SU-DHL-6 (cell line): ENCODE results near the gene TMEM178A.
"Not testable (repeated sequence)": the region's sequence is repeated elsewhere in the genome, so short reads cannot be mapped to it uniquely, and the experiment has no call there.

ENCODE experiments used
- H2AFZ ChIP-seq: fragments of 200-600 bp; sonication (generic); 2 replicates; pipeline ENCODE4 v1.6.1; 2014; ENCODE audit warnings: low read depth, mild to moderate bottlenecking, moderate library complexity, mixed read lengths, antibody characterized with exemption, low read length; ENCODE audit not compliant: severe bottlenecking
- H3F3A ChIP-seq: fragments of 200-600 bp; shearing (Covaris generic); 2 replicates; pipeline ENCODE4 v1.6.0; 2016; ENCODE audit warnings: antibody characterized with exemption, mild to moderate bottlenecking; ENCODE audit not compliant: insufficient read depth
- H3K27ac ChIP-seq: fragments of 200-600 bp; sonication (generic); 2 replicates; pipeline ENCODE4 v1.5.1; 2016; ENCODE audit warnings: low read depth, mild to moderate bottlenecking, low read length, moderate library complexity, mixed read lengths
- H3K27me3 ChIP-seq: fragments of 200-600 bp; sonication (generic), shearing (Covaris generic); 2 replicates; pipeline ENCODE4 v1.6.0; 2014; ENCODE audit warnings: mild to moderate bottlenecking, low read length
- H3K36me3 ChIP-seq: fragments of 200-600 bp; sonication (generic); 2 replicates; pipeline ENCODE4 v1.6.1; 2014; ENCODE audit warnings: mild to moderate bottlenecking, low read length, mixed read lengths
- H3K4me2 ChIP-seq: fragments of 300-600, 200-600 bp; shearing (Covaris generic), sonication (generic); 2 replicates; pipeline ENCODE4 v1.6.0; 2014; ENCODE audit warnings: low read length, low read depth, mild to moderate bottlenecking; ENCODE audit not compliant: poor library complexity, severe bottlenecking
- H3K4me3 ChIP-seq: fragments of 200-600 bp; sonication (generic); 2 replicates; pipeline ENCODE4 v1.5.1; 2014; ENCODE audit warnings: antibody characterized with exemption, low read length, mild to moderate bottlenecking, mixed read lengths; ENCODE audit not compliant: insufficient read depth, poor library complexity, severe bottlenecking
- H3K79me2 ChIP-seq: fragments of 200-600 bp; sonication (generic); 2 replicates; pipeline ENCODE4 v1.6.1; 2014; ENCODE audit warnings: mild to moderate bottlenecking, low read length, moderate library complexity; ENCODE audit not compliant: insufficient read depth
- H3K9ac ChIP-seq: fragments of 200-600 bp; sonication (generic); 2 replicates; pipeline ENCODE4 v1.7.0; 2014; ENCODE audit warnings: mild to moderate bottlenecking, low read length
- H3K9me2 ChIP-seq: fragments of 200-600 bp; sonication (generic); replicated peaks from 2 replicates; pipeline ENCODE4 v1.6.1; 2014; ENCODE audit warnings: low read length; ENCODE audit not compliant: insufficient read depth
- H3K9me3 ChIP-seq: fragments of 200-600 bp; sonication (generic); 2 replicates; pipeline ENCODE4 v1.6.1; 2014; ENCODE audit warnings: low read length, mixed read lengths; ENCODE audit not compliant: insufficient read depth
- H4K20me1 ChIP-seq: fragments of 200-600 bp; sonication (generic); 2 replicates; pipeline ENCODE4 v1.6.1; 2014; ENCODE audit warnings: low read depth, mild to moderate bottlenecking, antibody characterized with exemption, low read length, moderate library complexity, mixed read lengths
- EZH2phosphoT487 ChIP-seq: fragments of 200-600 bp; sonication (generic), shearing (Covaris generic); conservative IDR thresholded peaks from 2 replicates; pipeline ENCODE4 v1.6.1; 2018; ENCODE audit warnings: mild to moderate bottlenecking, antibody characterized with exemption, low read length, moderate library complexity, mixed read lengths
- TF ChIP-seq, protein P1 (sequence below): fragments of 200-600 bp; sonication (generic); IDR thresholded peaks from one replicate; pipeline ENCODE4 v1.5.1; 2017; ENCODE audit warnings: antibody characterized with exemption, mild to moderate bottlenecking, low read length, moderate library complexity; ENCODE audit not compliant: insufficient read depth, poor library complexity, severe bottlenecking

TMEM178A gene

GRCh38 chr2:39724828-39725144, 59.1 kb downstream of the TMEM178A start:
- TF ChIP-seq, protein P1, sequence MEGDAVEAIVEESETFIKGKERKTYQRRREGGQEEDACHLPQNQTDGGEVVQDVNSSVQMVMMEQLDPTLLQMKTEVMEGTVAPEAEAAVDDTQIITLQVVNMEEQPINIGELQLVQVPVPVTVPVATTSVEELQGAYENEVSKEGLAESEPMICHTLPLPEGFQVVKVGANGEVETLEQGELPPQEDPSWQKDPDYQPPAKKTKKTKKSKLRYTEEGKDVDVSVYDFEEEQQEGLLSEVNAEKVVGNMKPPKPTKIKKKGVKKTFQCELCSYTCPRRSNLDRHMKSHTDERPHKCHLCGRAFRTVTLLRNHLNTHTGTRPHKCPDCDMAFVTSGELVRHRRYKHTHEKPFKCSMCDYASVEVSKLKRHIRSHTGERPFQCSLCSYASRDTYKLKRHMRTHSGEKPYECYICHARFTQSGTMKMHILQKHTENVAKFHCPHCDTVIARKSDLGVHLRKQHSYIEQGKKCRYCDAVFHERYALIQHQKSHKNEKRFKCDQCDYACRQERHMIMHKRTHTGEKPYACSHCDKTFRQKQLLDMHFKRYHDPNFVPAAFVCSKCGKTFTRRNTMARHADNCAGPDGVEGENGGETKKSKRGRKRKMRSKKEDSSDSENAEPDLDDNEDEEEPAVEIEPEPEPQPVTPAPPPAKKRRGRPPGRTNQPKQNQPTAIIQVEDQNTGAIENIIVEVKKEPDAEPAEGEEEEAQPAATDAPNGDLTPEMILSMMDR = no peak
- no peak for TF ChIP-seq EZH2phosphoT487
- Histone ChIP-seq H3K9me2 (no peaks in the 10 kb centered on the region), H3K9me3 (no peaks in the 10 kb centered on the region), H3K36me3 (no peaks in the 10 kb centered on the region), H3K27ac (no peak overlapping the region), H2AFZ (no peak overlapping the region), H3K4me3 (no peak overlapping the region), H3K9ac (no peak overlapping the region), H3K27me3 (no peaks in the 10 kb centered on the region), H4K20me1 (no peaks in the 10 kb centered on the region), H3K4me2 (no peak overlapping the region), H3F3A (no peaks in the 10 kb centered on the region), H3K79me2 (no peaks in the 10 kb centered on the region)

- H3K27ac ChIP-seq = no peak overlapping the region
- H4K20me1 ChIP-seq = no peaks in the 10 kb centered on the region
- no peak overlapping the region for H3K4me2 ChIP-seq
- H3K9me3 ChIP-seq = no peaks in the 10 kb centered on the region
- H3F3A ChIP-seq = no peaks in the 10 kb centered on the region
- no peak overlapping the region for H3K9ac ChIP-seq
- no peaks in the 10 kb centered on the region for H3K36me3 ChIP-seq
- no peak for TF ChIP-seq EZH2phosphoT487
- TF ChIP-seq, protein P1 = no peak
- no peak overlapping the region for H3K4me3 ChIP-seq
- no peaks in the 10 kb centered on the region for H3K9me2 ChIP-seq
- no peaks in the 10 kb centered on the region for H3K79me2 ChIP-seq
- H3K27me3 ChIP-seq = no peaks in the 10 kb centered on the region
- H2AFZ ChIP-seq = no peak overlapping the region
Measured at GRCh38 chr2:39725401-39725800, 59.7 kb downstream of the TMEM178A start.

DNA sequence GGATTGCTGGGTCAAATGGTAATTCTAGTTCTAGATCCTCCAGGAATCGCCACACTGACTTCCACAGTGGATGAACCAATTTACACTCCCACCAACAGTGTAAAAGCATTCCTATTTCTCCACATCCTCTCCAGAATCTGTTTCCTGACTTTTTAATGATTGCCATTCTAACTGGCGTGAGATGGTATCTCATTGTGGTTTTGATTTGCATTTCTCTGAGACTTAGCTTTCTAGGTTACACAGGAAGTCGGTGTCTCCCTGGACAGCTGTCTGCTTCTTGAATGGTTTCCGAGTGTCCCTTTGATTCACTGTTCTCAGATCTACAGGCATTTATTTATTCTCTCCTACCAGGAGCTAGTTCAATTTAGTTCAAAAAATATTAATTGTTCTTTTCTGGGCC, 62.4 kb downstream of the TMEM178A start:
- H4K20me1 ChIP-seq, H3K9me2 ChIP-seq, H3K4me2 ChIP-seq, H3K27ac ChIP-seq, H3K9ac ChIP-seq, H3K36me3 ChIP-seq, H3K27me3 ChIP-seq, H3K79me2 ChIP-seq, H3K9me3 ChIP-seq, H3K4me3 ChIP-seq, H3F3A ChIP-seq, H2AFZ ChIP-seq: not testable (repeated sequence)

GRCh38 chr2:39728941-39729351, 63.2 kb downstream of the TMEM178A start:
- H3K9me2 ChIP-seq = no peaks in the 10 kb centered on the region
- no peaks in the 10 kb centered on the region for H4K20me1 ChIP-seq
- H2AFZ ChIP-seq = no peak overlapping the region
- H3K4me3 ChIP-seq = no peak overlapping the region
- no peaks in the 10 kb centered on the region for H3K36me3 ChIP-seq
- H3K27ac ChIP-seq = no peak overlapping the region
- no peaks in the 10 kb centered on the region for H3F3A ChIP-seq
- H3K27me3 ChIP-seq = no peaks in the 10 kb centered on the region
- TF ChIP-seq EZH2phosphoT487 = no peak
- TF ChIP-seq, protein P1 = peak; percentile 89
- no peaks in the 10 kb centered on the region for H3K9me3 ChIP-seq
- H3K4me2 ChIP-seq = no peak overlapping the region
- no peak overlapping the region for H3K9ac ChIP-seq
- H3K79me2 ChIP-seq = no peaks in the 10 kb centered on the region
